A673 (cell line): ENCODE measurements around the gene MRTFA. TPM values are rescaled to one million over a fixed set of nuclear protein-coding genes. Genes with fewer than 3 reads are reported as not detected.
"Not testable (repeated sequence)": the region's sequence is repeated elsewhere in the genome, so short reads cannot be mapped to it uniquely, and the experiment has no call there.

ENCODE experiments used
- BruUV-seq: library from RNA; stranded (reverse); fragments of 400-500 nt; replicated peaks from 2 replicates; lab custom pipeline; 2021; lab: Mats Ljungman, UMichigan
- CTCF ChIA-PET: fragments of 300-600 bp; sonication (Branson Sonifier 250); formaldehyde crosslinking; loops from one replicate; lab custom pipeline; 2022; ENCODE audit warnings: antibody characterized with exemption; lab: Charles Lee
- POLR2A ChIA-PET: fragments of 300-600 bp; sonication (Branson Sonifier 250); formaldehyde crosslinking; loops from one replicate; lab custom pipeline; 2022; ENCODE audit warnings: antibody characterized with exemption; ENCODE audit not compliant: low non-redundant PET; lab: Charles Lee
- DNase-seq: peaks from one replicate; pipeline ENCODE4 v3.0.0-alpha.2; 2015; ENCODE audit warnings: low spot score
- H3K27ac ChIP-seq: fragments of 200-600 bp; sonication (generic); 2 replicates; pipeline ENCODE4 v1.5.1; 2016; ENCODE audit warnings: mixed run types, low read depth, mild to moderate bottlenecking, mixed read lengths, antibody characterized with exemption, low read length; ENCODE audit not compliant: poor library complexity, severe bottlenecking
- H3K27me3 ChIP-seq: fragments of 200-600 bp; sonication (generic); replicated peaks from 2 replicates; pipeline ENCODE4 v1.6.1; 2017; ENCODE audit warnings: mixed run types, low read depth, mild to moderate bottlenecking, mixed read lengths, antibody characterized with exemption, low read length; ENCODE audit not compliant: insufficient read depth, poor library complexity
- H3K36me3 ChIP-seq: fragments of 200-600 bp; sonication (generic); 2 replicates; pipeline ENCODE4 v1.6.1; 2016; ENCODE audit warnings: mixed run types, mild to moderate bottlenecking, mixed read lengths, antibody characterized with exemption, low read length; ENCODE audit not compliant: insufficient read depth, poor library complexity, severe bottlenecking
- H3K4me1 ChIP-seq: fragments of 200-600 bp; sonication (generic); 2 replicates; pipeline ENCODE4 v1.6.1; 2017; ENCODE audit warnings: mixed run types, mild to moderate bottlenecking, mixed read lengths, antibody characterized with exemption, low read length; ENCODE audit not compliant: insufficient read depth, poor library complexity, severe bottlenecking
- H3K4me3 ChIP-seq: fragments of 200-600 bp; sonication (generic); 2 replicates; pipeline ENCODE4 v1.5.1; 2016; ENCODE audit warnings: low read depth, mixed run types, mild to moderate bottlenecking, mixed read lengths, low read length; ENCODE audit not compliant: poor library complexity, severe bottlenecking
- H3K9me3 ChIP-seq: fragments of 200-600 bp; sonication (generic); 2 replicates; pipeline ENCODE4 v1.6.1; 2016; ENCODE audit warnings: mixed run types, low read depth, mild to moderate bottlenecking, mixed read lengths, antibody characterized with exemption, low read length; ENCODE audit not compliant: poor library complexity, severe bottlenecking
- CTCF ChIP-seq: fragments of 300-800, 200-600 bp; sonication (generic); conservative IDR thresholded peaks from 2 replicates; pipeline ENCODE4 v1.5.1; 2017; ENCODE audit warnings: low read depth, mild to moderate bottlenecking, antibody characterized with exemption, low read length, moderate library complexity, mixed read lengths
- EZH2 ChIP-seq: fragments of 200-600 bp; sonication (generic); IDR thresholded peaks from 2 replicates; pipeline ENCODE4 v1.6.1; 2017; ENCODE audit warnings: borderline replicate concordance, low read depth, mild to moderate bottlenecking, mixed read lengths, antibody characterized with exemption, low read length; ENCODE audit not compliant: poor library complexity, severe bottlenecking
- intact Hi-C: fragments of 100-400 bp; cut with micrococcal nuclease; formaldehyde crosslinking; loops from one replicate; pipeline ENCODE4 v1.10.0; 2022; ENCODE audit not compliant: unreplicated experiment
- total RNA-seq: library from RNA; stranded (reverse); gene quantifications from 2 replicates; pipeline ENCODE4 v1.2.3, GENCODE V29; 2021

Gene MRTFA
- total RNA-seq, 1 experiment from 2014 or later = 35.8 TPM

- no TSS peak for BruUV-seq
- ChIA-PET POLR2A (no interaction called here), CTCF (interaction anchor here (0.5 to 1.4 kb wide), 5 partner anchors 9 to 193 kb away, joined by 3 to 5 read pairs (median 3); no protein-coding TSS in a partner anchor)
- no peak for TF ChIP-seq CTCF
- TF ChIP-seq EZH2 = no peak
- H3K9me3 ChIP-seq = no peaks in the 10 kb centered on the region
- peak overlapping the region; percentile 74 for H3K27ac ChIP-seq
- intact Hi-C loops = loop anchor here (5.0 kb wide), 1 partner anchor 103 kb away; the partner anchor contains the start of gene MRTFA
- peak; percentile 92 for DNase-seq
- H3K36me3 ChIP-seq = no peaks in the 10 kb centered on the region
- H3K4me3 ChIP-seq = peak overlapping the region; percentile 27
- peaks cover 31% of the 10 kb centered on the region for H3K4me1 ChIP-seq
- no peaks in the 10 kb centered on the region for H3K27me3 ChIP-seq
These were observed 102.7 kb downstream of the MRTFA start for GRCh38 chr22:40533712-40534378.

- no peaks in the 10 kb centered on the region for H3K9me3 ChIP-seq
- POLR2A ChIA-PET = interaction anchor here (0.6 kb wide), 1 partner anchor 276 kb away, joined by 3 read pairs; no protein-coding TSS in a partner anchor
- H3K27ac ChIP-seq = no peak overlapping the region
- H3K4me3 ChIP-seq = peak overlapping the region; percentile 27
- TF ChIP-seq EZH2 = no peak
- TF ChIP-seq CTCF = no peak
- H3K27me3 ChIP-seq = no peaks in the 10 kb centered on the region
- no peaks in the 10 kb centered on the region for H3K36me3 ChIP-seq
- BruUV-seq = no TSS peak
- intact Hi-C loops = loop anchor here (5.0 kb wide), 1 partner anchor 105 kb away; the partner anchor contains the start of gene MRTFA
- CTCF ChIA-PET = no interaction called here
- H3K4me1 ChIP-seq = peaks cover 31% of the 10 kb centered on the region
- DNase-seq = no peak
These were observed 104.3 kb downstream of the MRTFA start for GRCh38 chr22:40531951-40532900.

GRCh38 chr22:40530391-40530790, 106.1 kb downstream of the MRTFA start:
- H3K27me3 ChIP-seq, DNase-seq, H3K36me3 ChIP-seq, BruUV-seq, H3K4me3 ChIP-seq, CTCF ChIA-PET, H3K9me3 ChIP-seq, H3K27ac ChIP-seq, POLR2A ChIA-PET: not testable (repeated sequence)
- intact Hi-C loops = loop anchor here (5.0 kb wide), 1 partner anchor 107 kb away; the partner anchor contains the start of gene MRTFA
- H3K4me1 ChIP-seq = peaks cover 31% of the 10 kb centered on the region
